Neural cell (in vitro differentiated cells): ENCODE measurements around the gene DEAF1.

Experiments
- CTCF ChIP-seq: fragments of 450-650 bp; IDR thresholded peaks from 2 replicates; pipeline ENCODE4 v1.5.1; 2014; ENCODE audit warnings: antibody characterized with exemption, mild to moderate bottlenecking, moderate library complexity; ENCODE audit not compliant: poor library complexity, severe bottlenecking
- EZH2 ChIP-seq: fragments of 200-600, 300-800 bp; shearing (Covaris generic), sonication (generic); IDR thresholded peaks from 2 replicates; pipeline ENCODE4 v1.6.1; 2014; ENCODE audit warnings: antibody characterized with exemption, low read length, borderline replicate concordance, mild to moderate bottlenecking; ENCODE audit not compliant: insufficient read depth, poor library complexity, severe bottlenecking
- POLR2AphosphoS5 ChIP-seq: IDR thresholded peaks from 2 replicates; pipeline ENCODE4 v1.6.1; 2012
- TAF1 ChIP-seq: IDR thresholded peaks from 2 replicates; pipeline ENCODE4 v1.6.1; 2012; ENCODE audit warnings: low read depth

DNA sequence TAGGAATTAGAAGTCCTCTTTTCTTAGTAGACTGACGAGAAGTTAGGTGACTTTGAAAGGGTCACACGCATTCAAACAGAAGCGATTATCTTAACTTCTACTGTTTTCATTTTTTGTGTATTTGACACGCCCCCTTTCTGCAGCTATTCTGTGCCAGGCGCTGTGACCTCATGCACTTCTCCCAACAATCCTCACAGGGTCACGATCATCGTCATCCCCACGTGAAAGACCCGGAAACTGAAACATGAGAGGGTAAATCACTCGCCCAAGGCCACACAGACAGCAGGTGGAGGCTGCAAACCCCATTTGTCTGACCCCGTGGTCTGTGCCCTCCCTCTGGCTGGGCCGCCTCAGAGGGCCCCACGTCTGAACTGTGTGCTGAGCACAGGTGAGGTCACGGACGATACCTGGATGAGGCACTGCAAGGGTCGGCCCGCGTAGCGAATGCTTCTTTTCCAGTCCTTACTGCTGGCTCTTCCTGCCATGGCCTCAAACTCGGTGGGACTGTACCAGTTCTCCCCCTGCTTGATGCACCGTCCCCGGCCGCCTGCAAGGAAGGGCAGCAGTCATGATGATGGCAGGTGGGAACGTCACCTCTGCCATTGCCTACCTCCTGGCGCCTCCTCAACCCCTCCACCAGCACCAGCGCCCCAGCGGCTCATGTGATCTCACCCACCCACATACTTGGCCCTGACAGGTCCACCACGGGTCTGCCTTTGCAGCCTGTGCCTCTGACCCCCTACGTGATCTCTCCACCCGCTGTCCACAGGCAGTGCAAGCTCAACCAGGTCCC is 8.4 kb downstream of the DEAF1 start:
- TF ChIP-seq CTCF (no peak), POLR2AphosphoS5 (no peak), EZH2 (no peak), TAF1 (no peak)
